H9 (cell line): Measurements from ENCODE around the gene FBXL19. TPM values are rescaled to one million over a fixed set of nuclear protein-coding genes. Genes with fewer than 3 reads are reported as not detected.

ENCODE experiments used
- DNase-seq: peaks from one replicate; pipeline ENCODE4 v3.0.0-alpha.2; 2017
- H2AFZ ChIP-seq: one replicate; pipeline ENCODE4 v1.6.1; 2013; ENCODE audit warnings: mild to moderate bottlenecking, low read length, control low read depth, moderate library complexity
- H2AK5ac ChIP-seq: 2 replicates; pipeline ENCODE4 v1.6.1; 2013; ENCODE audit warnings: low read length, control low read depth, mixed read lengths; ENCODE audit not compliant: insufficient read length
- H2BK120ac ChIP-seq: one replicate; pipeline ENCODE4 v1.6.1; 2013; ENCODE audit warnings: low read depth, mild to moderate bottlenecking, low read length, control low read depth, inconsistent platforms; ENCODE audit not compliant: poor library complexity, severe bottlenecking
- H2BK12ac ChIP-seq: 2 replicates; pipeline ENCODE4 v1.6.1; 2013; ENCODE audit warnings: low read length, control low read depth, mixed read lengths, low read depth; ENCODE audit not compliant: insufficient read length
- H2BK15ac ChIP-seq: 2 replicates; pipeline ENCODE4 v1.6.1; 2013; ENCODE audit warnings: low read depth, low read length, control low read depth
- H2BK20ac ChIP-seq: one replicate; pipeline ENCODE4 v1.6.1; 2013; ENCODE audit warnings: low read depth, mild to moderate bottlenecking, low read length, control low read depth, inconsistent platforms; ENCODE audit not compliant: poor library complexity, severe bottlenecking
- H2BK5ac ChIP-seq: 2 replicates; pipeline ENCODE4 v1.6.1; 2013; ENCODE audit warnings: low read length, control low read depth, mixed read lengths; ENCODE audit not compliant: insufficient read length
- H3K14ac ChIP-seq: 2 replicates; pipeline ENCODE4 v1.6.1; 2013; ENCODE audit warnings: low read length, control low read depth; ENCODE audit not compliant: insufficient read depth
- H3K18ac ChIP-seq: 2 replicates; pipeline ENCODE4 v1.6.1; 2013; ENCODE audit warnings: low read depth, mild to moderate bottlenecking, mixed read lengths, low read length, control low read depth; ENCODE audit not compliant: insufficient read length
- H3K23ac ChIP-seq: 2 replicates; pipeline ENCODE4 v1.6.1; 2013; ENCODE audit warnings: low read length, control low read depth, mixed read lengths, low read depth; ENCODE audit not compliant: insufficient read length
- H3K23me2 ChIP-seq: 2 replicates; pipeline ENCODE4 v1.6.1; 2013; ENCODE audit warnings: low read depth, mild to moderate bottlenecking, mixed read lengths, low read length, control low read depth; ENCODE audit not compliant: insufficient read length, poor library complexity, severe bottlenecking
- H3K27ac ChIP-seq: 2 replicates; pipeline ENCODE4 v1.5.1; 2013; ENCODE audit warnings: low read length, control low read depth, mixed read lengths, low read depth; ENCODE audit not compliant: insufficient read length
- H3K27me3 ChIP-seq: 2 replicates; pipeline ENCODE4 v1.6.1; 2013; ENCODE audit warnings: low read length, control low read depth, inconsistent platforms; ENCODE audit not compliant: insufficient read depth
- H3K4ac ChIP-seq: 2 replicates; pipeline ENCODE4 v1.6.1; 2013; ENCODE audit warnings: low read depth, mild to moderate bottlenecking, control low read depth, inconsistent platforms, low read length, moderate library complexity
- H3K4me1 ChIP-seq: 2 replicates; pipeline ENCODE4 v1.6.1; 2013; ENCODE audit warnings: low read length, control low read depth, inconsistent platforms; ENCODE audit not compliant: insufficient read depth
- H3K4me2 ChIP-seq: 2 replicates; pipeline ENCODE4 v1.6.1; 2013; ENCODE audit warnings: low read length, control low read depth, mixed read lengths; ENCODE audit not compliant: insufficient read length, insufficient read depth
- H3K56ac ChIP-seq: 2 replicates; pipeline ENCODE4 v1.6.1; 2013; ENCODE audit warnings: low read depth, mild to moderate bottlenecking, mixed read lengths, low read length, control low read depth; ENCODE audit not compliant: insufficient read length
- H3K79me1 ChIP-seq: 2 replicates; pipeline ENCODE4 v1.6.1; 2013; ENCODE audit warnings: low read depth, mild to moderate bottlenecking, moderate library complexity, low read length, control low read depth, inconsistent platforms; ENCODE audit not compliant: insufficient read depth, poor library complexity, severe bottlenecking
- H3K79me2 ChIP-seq: 2 replicates; pipeline ENCODE4 v1.6.1; 2013; ENCODE audit warnings: low read length, control low read depth, inconsistent platforms; ENCODE audit not compliant: insufficient read depth
- H3K9ac ChIP-seq: 2 replicates; pipeline ENCODE4 v1.6.1; 2013; ENCODE audit warnings: low read length, control low read depth, mixed read lengths; ENCODE audit not compliant: insufficient read length; ENCODE audit errors: extremely low read depth
- H3K9me3 ChIP-seq: one replicate; pipeline ENCODE4 v1.6.1; 2013; ENCODE audit warnings: low read depth, low read length, inconsistent platforms; ENCODE audit not compliant: control insufficient read depth
- H3T11ph ChIP-seq: one replicate; pipeline ENCODE4 v1.6.1; 2013; ENCODE audit warnings: mild to moderate bottlenecking, low read length, control low read depth, inconsistent platforms
- H4K20me1 ChIP-seq: one replicate; pipeline ENCODE4 v1.6.1; 2013; ENCODE audit not compliant: control insufficient read depth, insufficient read length, insufficient read depth
- H4K5ac ChIP-seq: 2 replicates; pipeline ENCODE4 v1.6.1; 2013; ENCODE audit warnings: low read depth, mild to moderate bottlenecking, mixed read lengths, low read length, control low read depth; ENCODE audit not compliant: insufficient read length
- H4K8ac ChIP-seq: replicated peaks from 2 replicates; pipeline ENCODE4 v1.6.1; 2013; ENCODE audit warnings: low read length, control low read depth, mixed read lengths, low read depth; ENCODE audit not compliant: insufficient read length
- H4K91ac ChIP-seq: 2 replicates; pipeline ENCODE4 v1.6.1; 2013; ENCODE audit warnings: low read depth, mild to moderate bottlenecking, moderate library complexity, mixed read lengths, low read length, control low read depth; ENCODE audit not compliant: insufficient read length
- H3K27ac Mint-ChIP-seq, 3 experiments: 2 replicates in 2 of 3; 3 replicates in 1 of 3; pipeline ENCODE4 v1.8.0; 2020 to 2021; ENCODE audit warnings: mixed read lengths in 3 of 3, mild to moderate bottlenecking in 1 of 3, moderate library complexity in 1 of 3
- H3K27me3 Mint-ChIP-seq: 2 replicates; pipeline ENCODE4 v1.8.0; 2021; ENCODE audit warnings: low read depth, mild to moderate bottlenecking, moderate library complexity, mixed read lengths
- H3K36me3 Mint-ChIP-seq, 3 experiments: 2 replicates in 2 of 3; 3 replicates in 1 of 3; pipeline ENCODE4 v1.8.0; 2020 to 2021; ENCODE audit warnings: low read depth in 3 of 3, mixed read lengths in 3 of 3; ENCODE audit not compliant: insufficient read depth in 1 of 3
- H3K4me1 Mint-ChIP-seq, 2 experiments: 2 replicates each; pipeline ENCODE4 v1.8.0; 2020; ENCODE audit warnings: mixed read lengths in 2 of 2
- H3K4me3 Mint-ChIP-seq, 2 experiments: 2 replicates in 1 of 2; 3 replicates in 1 of 2; pipeline ENCODE4 v1.8.0; 2020 to 2021; ENCODE audit warnings: mild to moderate bottlenecking in 2 of 2, mixed read lengths in 2 of 2, moderate library complexity in 1 of 2
- H3K9me3 Mint-ChIP-seq, 2 experiments: 2 replicates in 1 of 2; 3 replicates in 1 of 2; pipeline ENCODE4 v1.8.0; 2020; ENCODE audit warnings: mild to moderate bottlenecking in 2 of 2, mixed read lengths in 2 of 2, moderate library complexity in 1 of 2
- WGBS: extraction: QIAGEN DNeasy Blood & Tissue Kit; methylation state at CpG from one replicate; pipeline ENCODE4 v1.1.7; 2013; ENCODE audit warnings: missing lambda C conversion rate, low lambda C conversion rate, mixed read lengths; ENCODE audit not compliant: insufficient read length; ENCODE audit errors: extremely low coverage; 5-methylcytosine and 5-hydroxymethylcytosine counted together
- total RNA-seq: library from RNA; stranded (reverse); gene quantifications from 2 replicates; pipeline ENCODE4 v1.2.1, GENCODE V29; 2021
- TF ChIP-seq, protein P1 (sequence below): fragments of 200-600 bp; sonication (generic); conservative IDR thresholded peaks from 3 replicates; pipeline ENCODE4 v1.8.0; 2021; ENCODE audit warnings: antibody characterized with exemption, mild to moderate bottlenecking

The FBXL19 gene
- total RNA-seq, 1 experiment from 2014 or later = 66.8 TPM

DNA sequence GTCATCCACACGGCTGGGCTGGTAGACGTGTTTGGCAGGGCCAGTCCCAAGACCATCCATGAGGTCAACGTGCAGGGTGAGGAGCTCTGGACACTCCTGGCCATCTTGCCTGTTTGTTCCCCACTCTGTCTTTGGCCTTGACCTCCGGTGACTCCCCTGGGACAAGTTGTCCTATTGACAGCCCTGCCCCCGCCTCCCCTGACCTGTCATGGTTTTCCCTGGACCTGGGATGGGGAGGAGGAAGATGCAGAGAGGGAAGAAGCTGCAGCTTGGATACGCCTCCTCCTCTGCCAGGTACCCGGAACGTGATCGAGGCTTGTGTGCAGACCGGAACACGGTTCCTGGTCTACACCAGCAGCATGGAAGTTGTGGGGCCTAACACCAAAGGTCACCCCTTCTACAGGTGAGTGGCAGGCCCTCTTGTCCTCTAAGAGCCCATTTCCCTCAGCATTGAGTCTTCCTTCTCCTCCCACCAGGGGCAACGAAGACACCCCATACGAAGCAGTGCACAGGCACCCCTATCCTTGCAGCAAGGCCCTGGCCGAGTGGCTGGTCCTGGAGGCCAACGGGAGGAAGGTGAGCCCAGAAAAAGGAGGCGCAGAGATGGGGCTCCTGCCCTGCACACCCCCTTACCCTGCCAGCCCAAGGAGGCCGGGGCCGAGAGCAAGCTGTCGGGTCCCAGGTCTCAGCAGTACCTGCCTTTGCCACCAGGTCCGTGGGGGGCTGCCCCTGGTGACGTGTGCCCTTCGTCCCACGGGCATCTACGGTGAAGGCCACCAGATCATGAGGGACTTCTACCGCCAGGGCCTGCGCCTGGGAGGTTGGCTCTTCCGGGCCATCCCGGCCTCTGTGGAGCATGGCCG lies 63.0 kb downstream of the FBXL19 start:
- H3K79me1 ChIP-seq = no peaks in the 10 kb centered on the region
- no peak overlapping the region for H2BK20ac ChIP-seq
- no peak overlapping the region for H3K23ac ChIP-seq
- no peak overlapping the region for H4K5ac ChIP-seq
- no peak overlapping the region for H2BK15ac ChIP-seq
- H2BK120ac ChIP-seq = no peak overlapping the region
- H2AFZ ChIP-seq = no peak overlapping the region
- H3K14ac ChIP-seq = no peak overlapping the region
- no peaks in the 10 kb centered on the region for H3K79me2 ChIP-seq
- H2BK5ac ChIP-seq = no peak overlapping the region
- no peaks in the 10 kb centered on the region; the same call in 1 of the 2 replicates for H3K27me3 Mint-ChIP-seq
- no peak overlapping the region for H3K4me2 ChIP-seq
- H3K9ac ChIP-seq = no peak overlapping the region
- no peak overlapping the region for H3K18ac ChIP-seq
- no peaks in the 10 kb centered on the region for H4K20me1 ChIP-seq
- H3K9me3 ChIP-seq = no peaks in the 10 kb centered on the region
- H2AK5ac ChIP-seq = no peak overlapping the region
- no peak overlapping the region for H4K8ac ChIP-seq
- H3K4me1 ChIP-seq = no peaks in the 10 kb centered on the region
- TF ChIP-seq, protein P1, sequence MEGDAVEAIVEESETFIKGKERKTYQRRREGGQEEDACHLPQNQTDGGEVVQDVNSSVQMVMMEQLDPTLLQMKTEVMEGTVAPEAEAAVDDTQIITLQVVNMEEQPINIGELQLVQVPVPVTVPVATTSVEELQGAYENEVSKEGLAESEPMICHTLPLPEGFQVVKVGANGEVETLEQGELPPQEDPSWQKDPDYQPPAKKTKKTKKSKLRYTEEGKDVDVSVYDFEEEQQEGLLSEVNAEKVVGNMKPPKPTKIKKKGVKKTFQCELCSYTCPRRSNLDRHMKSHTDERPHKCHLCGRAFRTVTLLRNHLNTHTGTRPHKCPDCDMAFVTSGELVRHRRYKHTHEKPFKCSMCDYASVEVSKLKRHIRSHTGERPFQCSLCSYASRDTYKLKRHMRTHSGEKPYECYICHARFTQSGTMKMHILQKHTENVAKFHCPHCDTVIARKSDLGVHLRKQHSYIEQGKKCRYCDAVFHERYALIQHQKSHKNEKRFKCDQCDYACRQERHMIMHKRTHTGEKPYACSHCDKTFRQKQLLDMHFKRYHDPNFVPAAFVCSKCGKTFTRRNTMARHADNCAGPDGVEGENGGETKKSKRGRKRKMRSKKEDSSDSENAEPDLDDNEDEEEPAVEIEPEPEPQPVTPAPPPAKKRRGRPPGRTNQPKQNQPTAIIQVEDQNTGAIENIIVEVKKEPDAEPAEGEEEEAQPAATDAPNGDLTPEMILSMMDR = peak; percentile 20; the same call in 1 of the 3 replicates
- no peak overlapping the region for H2BK12ac ChIP-seq
- H3K56ac ChIP-seq = no peak overlapping the region
- no CpG with 5 or more reads among the region's 29 CpGs for WGBS
- H3T11ph ChIP-seq = no peak overlapping the region
- H3K4me1 Mint-ChIP-seq = peaks cover 5 to 10% of the 10 kb centered on the region in 2 experiments
- H4K91ac ChIP-seq = no peak overlapping the region
- H3K23me2 ChIP-seq = no peaks in the 10 kb centered on the region
- H3K27ac Mint-ChIP-seq = no peak overlapping the region; a peak in 1 of 7 replicates
- no peak overlapping the region for H3K4ac ChIP-seq
- DNase-seq = no peak
- H3K9me3 Mint-ChIP-seq = no peaks in the 10 kb centered on the region
- H3K4me3 Mint-ChIP-seq = peak overlapping the region in 1 of 2 experiments; percentile 23; a peak in 1 of 5 replicates
- peaks cover 10 to 30% (median 27%) of the 10 kb centered on the region in 3 experiments; a peak in 6 of 7 replicates for H3K36me3 Mint-ChIP-seq
- no peaks in the 10 kb centered on the region for H3K27me3 ChIP-seq
- H3K27ac ChIP-seq = no peak overlapping the region
